SU-DHL-6 (cell line): Measurements from ENCODE around the gene NT5DC3.

ENCODE experiments used
- CTCF ChIP-seq: fragments of 200-600 bp; sonication (generic); IDR thresholded peaks from one replicate; pipeline ENCODE4 v1.5.1; 2017; ENCODE audit warnings: antibody characterized with exemption, mild to moderate bottlenecking, low read length, moderate library complexity; ENCODE audit not compliant: insufficient read depth, poor library complexity, severe bottlenecking
- EZH2phosphoT487 ChIP-seq: fragments of 200-600 bp; sonication (generic), shearing (Covaris generic); conservative IDR thresholded peaks from 2 replicates; pipeline ENCODE4 v1.6.1; 2018; ENCODE audit warnings: mild to moderate bottlenecking, antibody characterized with exemption, low read length, moderate library complexity, mixed read lengths

DNA sequence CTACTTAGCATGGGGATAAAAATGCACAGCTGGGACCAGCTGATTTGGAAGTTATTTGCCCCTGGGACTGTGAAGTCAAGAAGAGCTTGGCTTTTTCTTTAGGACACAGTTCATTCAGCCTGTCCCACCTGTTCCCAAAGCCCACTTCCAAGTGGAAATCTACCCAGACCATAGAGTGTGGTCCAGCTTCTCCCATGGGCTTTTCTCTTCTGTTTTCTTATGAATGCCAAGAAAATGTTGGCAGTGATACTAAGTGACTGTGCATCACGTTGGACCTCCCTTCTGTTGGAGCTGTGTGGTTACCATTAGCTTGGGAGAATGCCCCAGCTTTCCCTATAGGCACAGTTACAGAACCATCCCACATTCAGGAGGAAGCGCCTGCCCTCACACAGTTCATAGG lies 89.4 kb downstream of the NT5DC3 start:
- no peak for TF ChIP-seq CTCF
- no peak for TF ChIP-seq EZH2phosphoT487
